ENCODE data around the gene DLL1.

The DLL1 gene

GRCh38 chr6:170314983-170315382 lies 24.1 kb upstream of the DLL1 start:
- ChIA-PET POLR2A (no interaction called here), CTCF (no interaction called here)
- WGBS (ENCODE audit: insufficient coverage), result 100% methylated on average over 4 of the region's 5 CpGs
- Histone ChIP-seq H3K4me3 (ENCODE audit: control insufficient read depth in 1 of 7, extremely low read depth in 1 of 7, insufficient read depth in 4 of 7, low read depth in 2 of 7, low read length in 6 of 7) (no peak overlapping the region), H3K4me1 (ENCODE audit: control extremely low read depth in 1 of 4, control insufficient read depth in 4 of 4, insufficient read depth in 4 of 4, low read length in 3 of 4) (peaks cover 2 to 21% (median 9%) of the 10 kb centered on the region in 4 experiments), H3K9me3 (ENCODE audit: control extremely low read depth in 1 of 5, control insufficient read depth in 4 of 5, insufficient read depth in 2 of 5, low read depth in 1 of 5, low read length in 4 of 5) (no peaks in the 10 kb centered on the region), H3K27me3 (replicated peaks in 2 of 5; ENCODE audit: control insufficient read depth in 4 of 5, insufficient read depth in 5 of 5, low read length in 4 of 5) (no peaks in the 10 kb centered on the region), H3K27ac (ENCODE audit: insufficient read depth in 1 of 2, low read depth in 1 of 2, low read length in 2 of 2, poor library complexity in 1 of 2, severe bottlenecking in 2 of 2) (no peak overlapping the region), H3K36me3 (ENCODE audit: control insufficient read depth in 4 of 4, insufficient read depth in 4 of 4, low read length in 3 of 4) (peaks cover 0 to 37% (median 3%) of the 10 kb centered on the region in 4 experiments)
- no peak for DNase-seq

- no peak overlapping the region for H3K27ac ChIP-seq (ENCODE audit: insufficient read depth in 1 of 2, low read depth in 1 of 2, low read length in 2 of 2, poor library complexity in 1 of 2, severe bottlenecking in 2 of 2)
- DNase-seq, result no peak
- 100% methylated on average over 2 of the region's 6 CpGs for WGBS (ENCODE audit: insufficient coverage)
- peaks cover 2 to 21% (median 9%) of the 10 kb centered on the region in 4 experiments for H3K4me1 ChIP-seq (ENCODE audit: control extremely low read depth in 1 of 4, control insufficient read depth in 4 of 4, insufficient read depth in 4 of 4, low read length in 3 of 4)
- peaks cover 0 to 31% (median 3%) of the 10 kb centered on the region in 4 experiments for H3K36me3 ChIP-seq (ENCODE audit: control insufficient read depth in 4 of 4, insufficient read depth in 4 of 4, low read length in 3 of 4)
- ChIA-PET POLR2A (no interaction called here), CTCF (interaction anchor here (0.6 kb wide), 1 partner anchor 51 kb away, joined by 3 read pairs; no protein-coding TSS in a partner anchor)
- H3K27me3 ChIP-seq (replicated peaks in 2 of 5; ENCODE audit: control insufficient read depth in 4 of 5, insufficient read depth in 5 of 5, low read length in 4 of 5), result no peaks in the 10 kb centered on the region
- H3K4me3 ChIP-seq (ENCODE audit: control insufficient read depth in 1 of 7, extremely low read depth in 1 of 7, insufficient read depth in 4 of 7, low read depth in 2 of 7, low read length in 6 of 7), result no peak overlapping the region
- no peaks in the 10 kb centered on the region for H3K9me3 ChIP-seq (ENCODE audit: control extremely low read depth in 1 of 5, control insufficient read depth in 4 of 5, insufficient read depth in 2 of 5, low read depth in 1 of 5, low read length in 4 of 5)
Measured at GRCh38 chr6:170313716-170314295, 22.9 kb upstream of the DLL1 start.

DNA sequence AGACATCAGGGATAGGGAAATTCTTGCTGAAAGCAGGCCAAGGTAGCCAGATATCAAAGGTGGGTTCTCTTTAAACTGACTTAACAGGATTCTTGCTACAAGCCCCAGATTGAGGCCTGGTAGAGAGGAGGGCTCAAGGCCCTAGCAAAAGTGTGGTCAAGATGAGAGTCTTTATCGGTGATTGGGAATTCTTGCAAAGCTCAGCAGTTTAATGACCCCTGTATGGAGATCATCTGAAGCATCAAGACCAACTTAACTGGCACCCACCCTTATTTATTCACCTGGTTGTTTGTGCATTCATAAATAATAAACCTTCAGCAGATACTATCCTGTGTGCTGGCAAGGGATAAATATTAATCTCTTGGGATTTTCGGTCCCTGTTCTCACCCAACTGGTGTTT lies 22.0 kb upstream of the DLL1 start:
- Histone ChIP-seq H3K4me1 (ENCODE audit: control extremely low read depth in 1 of 4, control insufficient read depth in 4 of 4, insufficient read depth in 4 of 4, low read length in 3 of 4) (peaks cover 4 to 17% (median 8%) of the 10 kb centered on the region in 4 experiments), H3K27me3 (replicated peaks in 2 of 5; ENCODE audit: control insufficient read depth in 4 of 5, insufficient read depth in 5 of 5, low read length in 4 of 5) (no peaks in the 10 kb centered on the region), H3K9me3 (ENCODE audit: control extremely low read depth in 1 of 5, control insufficient read depth in 4 of 5, insufficient read depth in 2 of 5, low read depth in 1 of 5, low read length in 4 of 5) (no peaks in the 10 kb centered on the region), H3K4me3 (ENCODE audit: control insufficient read depth in 1 of 7, extremely low read depth in 1 of 7, insufficient read depth in 4 of 7, low read depth in 2 of 7, low read length in 6 of 7) (no peak overlapping the region), H3K27ac (ENCODE audit: insufficient read depth in 1 of 2, low read depth in 1 of 2, low read length in 2 of 2, poor library complexity in 1 of 2, severe bottlenecking in 2 of 2) (no peak overlapping the region), H3K36me3 (ENCODE audit: control insufficient read depth in 4 of 4, insufficient read depth in 4 of 4, low read length in 3 of 4) (peaks cover 0 to 23% (median 3%) of the 10 kb centered on the region in 4 experiments)
- ChIA-PET CTCF (interaction anchor here (0.6 to 2.0 kb wide), 2 partner anchors 9 to 50 kb away, joined by 3 to 4 read pairs; no protein-coding TSS in a partner anchor), POLR2A (no interaction called here)
- DNase-seq, result no peak
- 100% methylated on average over 2 of the region's 2 CpGs for WGBS (ENCODE audit: insufficient coverage)

DNA sequence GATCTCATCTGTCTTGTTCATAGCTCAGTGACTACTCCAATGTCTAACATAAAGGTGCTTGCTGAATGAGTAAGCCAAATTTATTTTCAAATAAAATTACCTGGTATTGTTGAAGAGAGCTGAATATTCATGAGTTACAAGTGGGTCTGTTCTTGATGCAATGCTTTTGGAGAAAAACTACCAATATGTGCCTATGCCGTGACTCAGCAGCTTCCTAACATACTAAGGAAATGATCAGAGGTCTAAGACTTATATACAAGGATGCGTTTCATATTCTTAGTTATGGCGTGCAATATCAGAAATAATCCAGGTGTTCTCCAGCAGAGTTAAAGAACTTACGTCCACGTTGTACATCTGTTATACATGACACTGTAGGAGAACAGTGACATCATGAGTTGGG lies 20.8 kb upstream of the DLL1 start:
- peak in 2 of 3 donors; percentile 30 to 38 for DNase-seq
- H3K27me3 ChIP-seq (replicated peaks in 2 of 5; ENCODE audit: control insufficient read depth in 4 of 5, insufficient read depth in 5 of 5, low read length in 4 of 5), result no peaks in the 10 kb centered on the region
- POLR2A ChIA-PET, result no interaction called here
- WGBS (ENCODE audit: insufficient coverage), result 90% methylated on average over 4 of the region's 5 CpGs
- CTCF ChIA-PET, result interaction anchor here (1.4 to 2.0 kb wide), 2 partner anchors 10 to 73 kb away, joined by 3 to 4 read pairs; no protein-coding TSS in a partner anchor
- H3K27ac ChIP-seq (ENCODE audit: insufficient read depth in 1 of 2, low read depth in 1 of 2, low read length in 2 of 2, poor library complexity in 1 of 2, severe bottlenecking in 2 of 2), result no peak overlapping the region
- H3K4me3 ChIP-seq (ENCODE audit: control insufficient read depth in 1 of 7, extremely low read depth in 1 of 7, insufficient read depth in 4 of 7, low read depth in 2 of 7, low read length in 6 of 7), result no peak overlapping the region
- H3K9me3 ChIP-seq (ENCODE audit: control extremely low read depth in 1 of 5, control insufficient read depth in 4 of 5, insufficient read depth in 2 of 5, low read depth in 1 of 5, low read length in 4 of 5), result no peaks in the 10 kb centered on the region
- peaks cover 3 to 19% (median 12%) of the 10 kb centered on the region in 4 experiments for H3K4me1 ChIP-seq (ENCODE audit: control extremely low read depth in 1 of 4, control insufficient read depth in 4 of 4, insufficient read depth in 4 of 4, low read length in 3 of 4)
- H3K36me3 ChIP-seq (ENCODE audit: control insufficient read depth in 4 of 4, insufficient read depth in 4 of 4, low read length in 3 of 4), result peaks cover 0 to 16% (median 3%) of the 10 kb centered on the region in 4 experiments

- no peaks in the 10 kb centered on the region for H3K9me3 ChIP-seq (ENCODE audit: control extremely low read depth in 1 of 5, control insufficient read depth in 4 of 5, insufficient read depth in 2 of 5, low read depth in 1 of 5, low read length in 4 of 5)
- H3K4me3 ChIP-seq (ENCODE audit: control insufficient read depth in 1 of 7, extremely low read depth in 1 of 7, insufficient read depth in 4 of 7, low read depth in 2 of 7, low read length in 6 of 7), result no peak overlapping the region
- DNase-seq, result no peak
- ChIA-PET POLR2A (no interaction called here), CTCF (interaction anchor here (1.5 kb wide), 1 partner anchor 9 kb away, joined by 5 read pairs; no protein-coding TSS in a partner anchor)
- peaks cover 0 to 8% (median 2%) of the 10 kb centered on the region in 4 experiments for H3K36me3 ChIP-seq (ENCODE audit: control insufficient read depth in 4 of 4, insufficient read depth in 4 of 4, low read length in 3 of 4)
- no CpG with 5 or more reads among the region's 1 CpG for WGBS (ENCODE audit: insufficient coverage)
- H3K27ac ChIP-seq (ENCODE audit: insufficient read depth in 1 of 2, low read depth in 1 of 2, low read length in 2 of 2, poor library complexity in 1 of 2, severe bottlenecking in 2 of 2), result no peak overlapping the region
- H3K4me1 ChIP-seq (ENCODE audit: control extremely low read depth in 1 of 4, control insufficient read depth in 4 of 4, insufficient read depth in 4 of 4, low read length in 3 of 4), result peaks cover 2 to 25% (median 19%) of the 10 kb centered on the region in 4 experiments
- H3K27me3 ChIP-seq (replicated peaks in 2 of 5; ENCODE audit: control insufficient read depth in 4 of 5, insufficient read depth in 5 of 5, low read length in 4 of 5), result no peaks in the 10 kb centered on the region
Measured at GRCh38 chr6:170308761-170309160, 17.9 kb upstream of the DLL1 start.

DNA sequence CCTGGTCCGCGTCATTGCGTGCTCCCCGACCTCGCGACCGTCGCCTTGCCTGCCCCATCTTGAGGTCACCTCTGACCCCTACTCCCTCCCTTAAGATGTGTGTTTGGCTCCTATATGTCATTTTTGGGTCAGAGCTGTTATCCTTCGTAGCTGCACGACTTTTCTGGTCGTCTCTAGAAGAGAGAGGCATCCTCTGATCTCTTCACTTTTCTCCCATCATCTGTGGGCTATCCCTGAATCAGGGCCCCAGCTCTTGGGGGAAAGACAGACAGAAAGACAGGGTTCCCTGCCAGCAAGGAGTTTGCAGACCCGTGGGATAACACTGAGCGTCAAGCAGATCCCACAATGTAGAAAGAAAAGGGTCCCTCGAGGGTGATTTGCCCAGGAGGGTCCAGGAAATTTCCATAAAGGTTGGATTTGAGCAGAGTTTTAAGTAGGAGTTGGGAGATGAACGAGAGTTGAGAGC lies 16.2 kb upstream of the DLL1 start:
- ChIA-PET POLR2A (interaction anchor here (0.7 kb wide), 1 partner anchor 10 kb away, joined by 3 read pairs; no protein-coding TSS in a partner anchor), CTCF (interaction anchor here (0.9 to 1.0 kb wide), 2 partner anchors 11 to 504 kb away, joined by 3 to 4 read pairs; no protein-coding TSS in a partner anchor)
- Histone ChIP-seq H3K27me3 (replicated peaks in 2 of 5; ENCODE audit: control insufficient read depth in 4 of 5, insufficient read depth in 5 of 5, low read length in 4 of 5) (no peaks in the 10 kb centered on the region), H3K36me3 (ENCODE audit: control insufficient read depth in 4 of 4, insufficient read depth in 4 of 4, low read length in 3 of 4) (peaks cover 0 to 4% (median 1%) of the 10 kb centered on the region in 4 experiments), H3K4me3 (ENCODE audit: control insufficient read depth in 1 of 7, extremely low read depth in 1 of 7, insufficient read depth in 4 of 7, low read depth in 2 of 7, low read length in 6 of 7) (peak overlapping the region; percentile 65 to 89 (median 85)), H3K4me1 (ENCODE audit: control extremely low read depth in 1 of 4, control insufficient read depth in 4 of 4, insufficient read depth in 4 of 4, low read length in 3 of 4) (peaks cover 2 to 25% (median 19%) of the 10 kb centered on the region in 4 experiments), H3K9me3 (ENCODE audit: control extremely low read depth in 1 of 5, control insufficient read depth in 4 of 5, insufficient read depth in 2 of 5, low read depth in 1 of 5, low read length in 4 of 5) (peaks cover 0 to 3% (median 0%) of the 10 kb centered on the region in 5 experiments), H3K27ac (ENCODE audit: insufficient read depth in 1 of 2, low read depth in 1 of 2, low read length in 2 of 2, poor library complexity in 1 of 2, severe bottlenecking in 2 of 2) (peak overlapping the region; percentile 76 to 88)
- no peak for DNase-seq
- 16% methylated on average over 12 of the region's 15 CpGs for WGBS (ENCODE audit: insufficient coverage)
